ENCODE measurements around the gene ILKAP. TPM values are rescaled to one million over a fixed set of nuclear protein-coding genes. Genes with fewer than 3 reads are reported as not detected.

The ILKAP gene
- polyA plus RNA-seq, 1 of the 3 experiments (the other 2 are of a cell fraction): 49.2 TPM

- TF ChIP-seq USF2 (IDR thresholded peaks at IDR 0.05; ENCODE audit: borderline replicate concordance, low read depth, low read length) (no peak), FOSL2 (IDR thresholded peaks at IDR 0.05; ENCODE audit: borderline replicate concordance, low read depth) (no peak), TAF1 (IDR thresholded peaks at IDR 0.05; ENCODE audit: borderline replicate concordance, low read depth, low read length) (no peak), SMC3 (IDR thresholded peaks at IDR 0.05; ENCODE audit: low read depth, low read length) (no peak), RFX5 (IDR thresholded peaks at IDR 0.05; ENCODE audit: low read length) (no peak), SIN3A (IDR thresholded peaks at IDR 0.05; ENCODE audit: borderline replicate concordance, low read depth, low read length) (no peak)
- no peak overlapping the region for H2AFZ ChIP-seq (ENCODE audit: low read depth)
- DNase-seq: no peak
- ChIA-PET CTCF (interaction anchor here (1.6 kb wide), 1 partner anchor 9 kb away, joined by 3 read pairs; no protein-coding TSS in a partner anchor), POLR2A (no interaction called here)
- H3K9ac ChIP-seq: no peak overlapping the region
- H3K4me2 ChIP-seq: no peak overlapping the region
- H3K36me3 ChIP-seq (replicated peaks in 1 of 2; ENCODE audit: control insufficient read depth in 1 of 2, insufficient read depth in 2 of 2, low read length in 1 of 2): no peaks in the 10 kb centered on the region
- no peaks in the 10 kb centered on the region for H3F3A ChIP-seq (replicated peaks; ENCODE audit: insufficient read depth)
- no peak overlapping the region for H3K27ac ChIP-seq (ENCODE audit: low read depth in 2 of 2, low read length in 1 of 2)
- H3K9me2 ChIP-seq: no peaks in the 10 kb centered on the region
- peaks cover 7 to 10% of the 10 kb centered on the region in 2 experiments; a peak in 3 of 4 replicates for H3K4me1 ChIP-seq (ENCODE audit: control insufficient read depth in 1 of 2, insufficient read depth in 2 of 2, low read depth in 1 of 2, low read length in 1 of 2)
- H3K9me3 ChIP-seq: no peaks in the 10 kb centered on the region
- H3K27me3 ChIP-seq (ENCODE audit: insufficient read depth): no peaks in the 10 kb centered on the region
- no peak overlapping the region for H3K4me3 ChIP-seq (ENCODE audit: low read depth in 2 of 2, low read length in 1 of 2)
- WGBS (ENCODE audit: low lambda C conversion rate): 81% methylated on average over 10 of the region's 13 CpGs
- no peaks in the 10 kb centered on the region for H3K79me2 ChIP-seq (ENCODE audit: insufficient read depth)
- no peaks in the 10 kb centered on the region for H4K20me1 ChIP-seq (ENCODE audit: insufficient read depth)
Measured at GRCh38 chr2:238146884-238147544, 56.5 kb downstream of the ILKAP start.

- TF ChIP-seq NFIC (IDR thresholded peaks at IDR 0.05; ENCODE audit: borderline replicate concordance) (no peak), RCOR1 (IDR thresholded peaks at IDR 0.05; ENCODE audit: low read length) (no peak), TEAD4 (IDR thresholded peaks at IDR 0.05; ENCODE audit: borderline replicate concordance, insufficient read depth) (no peak), ELF1 (IDR thresholded peaks at IDR 0.05) (no peak), POLR2AphosphoS5 (IDR thresholded peaks at IDR 0.05; ENCODE audit: low read depth, low read length) (no peak), EP300 (IDR thresholded peaks at IDR 0.05; ENCODE audit: borderline replicate concordance in 1 of 2, low read depth in 1 of 2, low read length in 1 of 2) (no peak)
- ChIA-PET CTCF (interaction anchor here (2.0 kb wide), 1 partner anchor 14 kb away, joined by 4 read pairs; no protein-coding TSS in a partner anchor), POLR2A (no interaction called here)
- Histone ChIP-seq H3K9me3 (no peaks in the 10 kb centered on the region), H4K20me1 (ENCODE audit: insufficient read depth) (no peaks in the 10 kb centered on the region), H3K4me1 (ENCODE audit: control insufficient read depth in 1 of 2, insufficient read depth in 2 of 2, low read depth in 1 of 2, low read length in 1 of 2) (peaks cover 10% of the 10 kb centered on the region in 2 experiments; a peak in 3 of 4 replicates), H3K27ac (ENCODE audit: low read depth in 2 of 2, low read length in 1 of 2) (no peak overlapping the region), H3F3A (replicated peaks; ENCODE audit: insufficient read depth) (no peaks in the 10 kb centered on the region), H3K36me3 (replicated peaks in 1 of 2; ENCODE audit: control insufficient read depth in 1 of 2, insufficient read depth in 2 of 2, low read length in 1 of 2) (no peaks in the 10 kb centered on the region), H3K4me3 (ENCODE audit: low read depth in 2 of 2, low read length in 1 of 2) (no peak overlapping the region), H3K9ac (no peak overlapping the region), H3K79me2 (ENCODE audit: insufficient read depth) (no peaks in the 10 kb centered on the region), H2AFZ (ENCODE audit: low read depth) (no peak overlapping the region), H3K27me3 (ENCODE audit: insufficient read depth) (no peaks in the 10 kb centered on the region), H3K4me2 (no peak overlapping the region), H3K9me2 (no peaks in the 10 kb centered on the region)
- 90% methylated on average over 4 of the region's 12 CpGs for WGBS (ENCODE audit: low lambda C conversion rate)
- no peak for DNase-seq
Measured at GRCh38 chr2:238145851-238146250, 57.6 kb downstream of the ILKAP start.

Data from SK-N-SH (cell line).